HG03175 (cell line): ENCODE data around the gene SLN.
"Not testable (repeated sequence)": the region's sequence is repeated elsewhere in the genome, so short reads cannot be mapped to it uniquely, and the experiment has no call there.

Experiments used
- ATAC-seq: cut with Tn5 transposase; IDR thresholded peaks from one replicate; pipeline ENCODE4 v1.9.1; 2021; ENCODE audit warnings: mild to moderate bottlenecking, moderate library complexity; ENCODE audit not compliant: unreplicated experiment

The SLN gene

DNA sequence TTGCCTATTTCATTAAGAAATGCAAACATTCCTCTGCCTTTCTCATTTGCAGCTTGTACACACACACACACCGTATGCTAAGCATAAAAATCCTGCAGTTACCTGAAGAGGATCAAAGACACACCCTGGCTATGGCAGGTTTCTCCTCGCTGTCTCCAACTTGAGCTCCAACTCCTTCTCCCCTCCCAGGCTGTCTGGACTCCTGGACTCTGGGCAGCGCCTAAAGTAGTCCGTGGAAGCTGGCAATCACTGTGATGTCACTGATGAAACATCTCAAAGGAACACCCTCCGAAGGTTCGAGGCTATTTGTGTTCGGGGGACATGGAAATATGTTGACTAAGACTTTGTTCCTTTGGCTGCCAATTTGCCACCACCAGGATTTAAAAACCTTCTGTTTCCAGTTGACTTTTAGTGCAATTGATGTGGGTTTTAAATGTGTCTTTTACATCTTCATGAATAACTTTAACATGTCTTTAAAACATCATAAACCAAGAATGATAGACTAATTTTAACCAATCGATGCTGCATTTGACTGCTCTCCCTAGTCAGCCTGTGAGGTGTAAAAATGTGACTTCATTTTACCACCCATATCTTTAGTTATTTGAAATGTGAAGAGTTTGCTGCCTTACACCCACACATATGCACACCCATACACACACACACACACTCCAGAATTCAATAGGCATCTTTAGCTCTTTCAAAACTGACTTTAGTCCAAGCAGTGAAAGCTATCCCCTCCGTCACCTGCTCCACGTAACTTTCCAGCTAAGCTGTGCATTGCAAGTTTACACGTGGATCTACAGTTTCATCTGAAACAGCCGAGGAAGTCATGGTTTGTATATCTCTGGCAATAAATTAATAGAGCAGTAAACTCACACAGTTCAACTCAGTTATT is at the start of gene SLN:
SLN (minus strand) TSS at position 196 of the 895 bp plus-strand sequence.
- no peak for ATAC-seq

DNA sequence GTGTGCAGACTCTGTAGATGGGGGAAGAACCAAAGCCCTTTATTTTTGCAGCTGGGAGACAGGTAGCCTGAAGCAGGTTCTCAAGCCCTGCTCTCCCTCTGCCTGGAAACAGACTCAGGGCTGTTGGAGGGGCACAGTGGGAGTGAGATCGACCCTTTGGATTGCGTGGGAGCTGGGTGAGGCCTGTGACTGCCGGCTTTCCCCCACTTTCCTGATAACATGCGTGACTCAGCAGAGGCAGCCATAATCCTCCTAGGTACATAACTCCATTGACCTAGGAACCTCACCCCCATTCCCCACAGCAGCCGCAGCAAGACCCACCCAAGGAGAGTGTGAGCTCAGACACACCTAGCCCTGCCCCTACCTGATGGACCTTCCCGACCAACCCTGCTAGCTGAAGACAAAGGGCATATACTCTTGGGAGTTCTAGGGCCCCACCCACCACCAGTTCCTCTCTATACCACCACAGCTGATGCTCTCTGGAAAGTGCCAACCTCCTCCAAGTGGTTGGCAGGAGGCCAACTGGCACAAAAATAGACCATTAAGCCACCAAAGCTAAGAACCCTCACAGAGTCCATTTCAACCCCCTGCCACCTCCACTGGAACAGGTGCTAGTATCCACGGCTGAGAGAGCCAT is 47.0 kb upstream of the SLN start:
- ATAC-seq: not testable (repeated sequence)

DNA sequence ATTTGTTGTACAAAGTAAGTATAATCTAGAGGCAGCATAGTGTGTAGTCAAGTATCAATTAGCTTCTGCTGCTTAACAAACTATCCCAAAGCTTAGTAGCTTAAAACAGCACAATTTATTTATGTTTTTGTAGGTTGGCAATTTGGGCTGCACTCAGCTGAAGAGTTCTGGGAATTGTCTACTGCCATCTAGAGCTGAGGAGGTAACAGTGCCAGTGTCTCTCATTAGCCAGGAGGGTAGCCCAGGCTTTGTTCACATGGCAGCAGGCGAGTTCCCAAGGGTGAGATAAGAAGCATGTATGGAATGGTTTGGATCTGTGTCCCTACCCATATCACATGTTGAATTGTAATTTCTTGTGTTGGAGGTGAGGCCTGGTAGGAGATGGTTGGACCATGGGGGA is 45.8 kb upstream of the SLN start:
- ATAC-seq: no peak

DNA sequence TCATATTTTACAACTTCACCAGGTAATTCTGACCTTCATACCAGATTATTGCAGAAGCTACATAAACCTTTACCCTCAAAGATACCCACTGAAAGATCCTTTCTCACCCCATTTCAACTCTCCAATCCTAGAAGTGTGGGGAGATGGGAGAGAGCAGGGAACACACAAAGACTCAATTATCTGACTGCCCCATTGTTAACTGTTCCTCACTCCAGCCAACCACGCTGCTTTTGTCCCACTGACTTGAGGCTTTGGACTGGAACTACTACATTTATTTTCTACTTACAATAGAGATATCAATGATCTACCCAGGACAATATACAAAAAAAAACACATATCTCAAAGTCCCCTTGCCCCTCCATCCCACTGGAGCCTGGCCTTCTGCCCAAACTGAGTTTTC is 44.7 kb upstream of the SLN start:
- ATAC-seq: no peak

DNA sequence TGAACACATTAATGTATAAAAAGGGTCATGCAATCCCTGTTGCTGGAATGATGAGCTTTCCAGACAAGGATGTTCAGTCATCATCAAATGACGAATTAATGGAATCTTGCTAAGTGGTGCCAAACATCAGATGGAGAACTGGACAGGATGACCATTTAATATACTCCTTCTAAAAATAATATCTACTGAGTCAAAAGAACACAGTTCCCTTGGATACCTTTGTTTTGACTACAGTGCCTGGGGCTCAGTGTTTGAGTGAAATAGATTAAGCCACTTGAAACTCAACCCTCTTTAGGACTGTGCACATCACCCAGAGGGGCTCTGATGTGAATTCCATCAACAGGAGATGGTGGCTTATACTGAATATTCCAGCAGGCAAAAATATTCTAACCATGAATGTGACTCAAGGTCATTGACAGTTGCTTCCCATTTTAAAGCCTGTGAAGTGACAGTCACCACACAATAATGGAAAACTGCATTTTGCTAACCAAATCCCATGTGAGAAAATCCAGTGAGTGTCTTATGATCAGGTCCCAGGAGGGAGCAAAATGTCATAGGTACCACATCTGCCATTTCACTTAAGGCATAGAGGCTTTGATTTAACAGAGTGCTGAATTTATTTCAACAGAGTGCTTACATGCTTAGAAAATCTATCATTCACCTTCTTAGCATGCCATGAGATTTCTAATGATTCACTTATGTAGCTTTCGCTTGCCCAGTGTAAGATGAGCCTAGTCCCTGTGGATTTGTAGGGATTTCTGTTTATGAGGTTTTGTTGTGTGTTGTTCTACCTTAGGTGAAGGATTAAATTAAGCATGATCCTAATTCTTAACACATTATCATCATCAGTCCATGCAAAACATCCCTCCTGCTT is 41.3 kb upstream of the SLN start:
- no peak for ATAC-seq

DNA sequence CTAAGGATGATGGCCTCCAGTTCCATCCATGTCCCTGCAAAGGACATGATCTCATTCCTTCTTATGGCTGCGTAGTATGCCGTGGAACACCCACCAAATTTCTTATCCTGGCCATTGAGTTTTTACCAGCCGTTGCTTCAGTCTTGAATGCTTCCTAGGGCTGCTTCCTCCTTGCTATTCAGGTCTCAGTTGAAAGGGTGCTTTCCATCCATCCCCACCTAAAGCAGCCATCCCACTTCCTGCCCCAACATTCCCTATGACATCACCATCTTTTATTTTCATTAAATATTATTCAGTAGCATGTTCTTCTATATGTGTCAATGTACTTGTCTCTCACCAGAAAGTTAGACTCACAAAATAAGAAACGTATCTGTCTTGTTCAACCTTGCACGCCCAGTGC is 40.7 kb upstream of the SLN start:
- ATAC-seq: no peak

DNA sequence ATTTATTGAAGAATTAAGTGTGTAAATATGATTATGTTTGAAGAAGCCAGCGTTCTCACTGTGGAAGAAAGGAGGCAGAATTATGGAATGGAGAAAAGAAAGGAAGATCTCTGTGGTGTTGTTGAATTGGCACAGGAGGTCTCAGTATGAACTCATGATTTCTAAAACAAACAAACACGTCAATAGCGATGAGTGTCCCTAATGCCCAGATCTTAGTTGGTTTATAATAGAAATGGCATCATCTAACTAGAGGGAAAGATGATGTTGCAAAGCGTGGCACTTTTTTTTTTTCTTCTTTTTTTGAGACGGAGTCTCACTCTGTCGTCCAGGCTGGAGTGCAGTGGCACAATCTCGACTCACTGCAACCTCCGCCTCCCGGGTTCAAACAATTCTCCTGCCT is 39.2 kb upstream of the SLN start:
- no peak for ATAC-seq

DNA sequence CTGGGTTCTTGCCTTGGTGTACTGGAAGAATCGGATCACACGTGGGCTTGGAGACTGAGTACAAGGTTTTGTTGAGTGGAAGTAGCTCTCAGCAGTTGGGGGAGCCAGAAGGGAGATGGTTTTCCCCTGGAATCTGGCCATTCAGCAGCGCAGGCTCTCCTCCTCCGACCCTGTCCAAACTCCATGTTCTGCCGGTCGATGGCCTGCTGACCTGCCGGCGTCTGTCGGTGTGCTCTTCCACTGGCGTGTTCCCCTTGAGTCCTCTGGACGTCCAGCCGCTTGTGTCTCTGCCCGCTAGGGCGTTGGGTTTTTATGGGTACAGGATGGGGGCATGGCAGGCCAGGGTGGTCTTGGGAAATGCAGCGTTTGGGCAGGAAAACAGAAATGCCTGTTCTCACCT is 38.5 kb upstream of the SLN start:
- no peak for ATAC-seq

DNA sequence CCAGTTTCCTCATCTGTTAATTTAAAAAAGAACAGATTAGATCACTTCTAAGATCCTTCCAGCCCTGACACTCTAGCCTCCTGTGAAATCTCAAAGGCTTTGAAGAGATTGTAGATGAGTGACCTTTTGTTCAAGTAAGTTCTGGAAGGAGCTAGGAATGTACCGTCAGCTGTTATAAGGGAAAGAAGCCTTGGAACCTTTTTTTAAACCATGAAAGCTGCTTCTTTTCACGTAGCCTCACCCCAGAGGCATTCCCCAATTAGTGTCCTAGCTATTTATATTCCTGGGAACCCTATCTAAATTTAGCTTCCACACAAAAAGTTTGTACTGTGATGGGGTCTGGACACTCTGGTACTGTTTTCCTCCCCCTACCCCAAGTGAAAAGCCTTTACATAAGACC is 35.8 kb upstream of the SLN start:
- no peak for ATAC-seq

DNA sequence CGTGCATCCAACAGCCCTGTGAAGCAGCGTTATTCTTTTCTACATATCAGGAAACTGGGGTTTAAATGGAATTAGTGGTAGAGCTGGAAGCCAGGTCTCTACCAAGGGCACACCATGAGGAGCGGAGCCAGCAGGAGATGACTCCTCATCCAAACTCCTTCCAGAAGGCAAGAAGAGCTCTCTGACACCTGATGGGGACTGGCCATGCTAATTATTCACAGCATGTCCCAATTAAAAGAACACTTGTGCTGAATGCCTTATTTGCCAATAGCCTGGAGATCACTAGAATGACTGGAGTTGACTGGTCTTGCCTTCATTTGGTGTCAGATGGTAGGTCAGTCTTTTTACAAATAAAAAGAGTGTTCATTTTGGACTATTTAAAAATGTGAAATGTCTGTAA is 32.9 kb upstream of the SLN start:
- ATAC-seq: no peak

DNA sequence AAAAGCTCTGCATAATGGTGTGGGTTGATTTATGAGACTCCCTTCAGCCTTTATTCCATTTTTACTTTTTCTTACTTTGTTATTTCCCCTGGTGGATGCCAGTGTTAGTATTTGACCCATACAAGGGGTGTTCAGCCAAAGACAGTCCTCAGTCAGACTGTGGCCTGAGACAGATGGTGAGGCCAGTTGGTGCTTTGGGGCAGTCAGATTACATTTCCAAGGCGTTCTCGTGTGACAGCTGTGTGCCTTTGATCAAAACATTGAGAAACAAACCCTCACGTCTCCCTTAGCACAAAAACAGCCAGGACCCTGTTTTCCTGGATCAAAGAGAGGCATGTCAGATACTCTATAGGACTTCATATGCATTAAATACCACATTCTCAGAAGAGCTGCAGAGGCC is 31.3 kb upstream of the SLN start:
- no peak for ATAC-seq

DNA sequence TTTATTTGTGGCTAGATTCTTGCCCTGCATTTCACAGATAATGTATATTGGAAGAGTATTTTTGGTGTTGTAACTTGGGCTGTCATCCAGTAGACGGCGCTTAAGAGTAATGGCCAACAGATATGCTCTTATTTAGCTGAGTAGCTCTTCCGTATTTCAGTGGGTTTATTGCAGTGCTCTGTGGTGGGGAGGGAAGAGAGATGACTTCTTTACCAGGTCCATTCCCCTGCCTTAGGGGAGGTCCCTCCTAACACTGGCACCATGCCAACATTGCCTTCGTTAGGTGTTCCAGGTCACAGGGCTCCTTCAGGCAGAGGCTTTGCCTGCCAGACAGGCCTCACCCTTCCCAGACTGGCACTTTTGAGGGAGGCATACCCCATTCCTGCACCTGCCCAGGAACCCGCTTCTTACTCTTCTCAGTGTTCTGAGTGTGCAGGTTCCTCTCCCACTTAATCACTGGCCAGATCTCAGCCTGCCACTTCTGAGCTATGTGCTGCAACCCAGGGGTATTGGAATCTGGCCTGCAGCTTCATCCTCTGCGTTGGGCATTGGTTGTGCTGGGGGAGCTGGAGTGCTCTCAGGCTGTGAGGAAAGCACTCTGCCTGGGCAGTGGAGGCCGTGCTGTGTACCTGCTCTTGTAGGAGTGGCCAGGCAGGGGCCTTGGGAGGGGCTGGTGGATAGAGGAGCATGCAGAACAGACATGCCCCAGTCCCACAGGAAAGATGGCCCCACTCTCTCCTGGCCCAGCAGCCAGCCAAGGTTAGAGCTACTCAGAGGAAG is 29.4 kb upstream of the SLN start:
- ATAC-seq: peak; percentile 89

DNA sequence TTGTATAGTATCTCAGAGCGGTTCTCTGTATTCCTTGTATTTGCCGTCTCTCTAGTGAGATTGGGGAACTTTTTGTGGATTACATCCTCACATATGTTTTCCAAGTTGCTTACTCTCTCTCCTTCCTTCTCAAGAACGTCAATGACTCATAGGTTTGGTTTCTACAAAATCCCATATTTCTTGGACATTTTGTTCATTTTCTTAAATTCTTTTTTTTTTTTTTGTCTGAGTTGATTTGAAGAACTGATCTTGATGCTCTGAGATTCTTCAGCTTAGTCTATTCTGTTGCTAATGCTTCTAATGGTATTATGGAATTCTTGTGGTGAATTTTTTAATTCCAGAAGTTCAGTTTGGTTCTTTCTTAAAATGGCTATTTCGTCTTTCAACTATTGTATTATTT is 28.4 kb upstream of the SLN start:
- no peak for ATAC-seq

DNA sequence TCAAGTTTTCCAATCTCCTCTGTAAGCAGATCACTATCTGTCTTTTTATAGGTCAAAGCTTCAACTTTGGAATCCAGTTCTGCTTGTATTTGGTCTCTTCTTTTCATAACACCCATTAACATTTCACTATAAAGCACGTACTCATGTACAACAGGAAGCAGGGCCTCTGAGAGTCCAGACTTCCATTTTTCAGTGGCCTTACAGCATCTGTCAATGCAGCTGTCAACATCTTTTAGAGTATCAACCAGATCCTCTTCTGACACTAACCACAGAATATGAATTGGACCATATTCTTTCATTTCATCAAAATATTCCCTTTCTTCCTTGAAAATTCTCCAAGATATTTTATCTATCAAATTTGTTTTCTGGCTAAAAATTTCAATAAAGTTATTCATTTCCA is 24.7 kb upstream of the SLN start:
- no peak for ATAC-seq

DNA sequence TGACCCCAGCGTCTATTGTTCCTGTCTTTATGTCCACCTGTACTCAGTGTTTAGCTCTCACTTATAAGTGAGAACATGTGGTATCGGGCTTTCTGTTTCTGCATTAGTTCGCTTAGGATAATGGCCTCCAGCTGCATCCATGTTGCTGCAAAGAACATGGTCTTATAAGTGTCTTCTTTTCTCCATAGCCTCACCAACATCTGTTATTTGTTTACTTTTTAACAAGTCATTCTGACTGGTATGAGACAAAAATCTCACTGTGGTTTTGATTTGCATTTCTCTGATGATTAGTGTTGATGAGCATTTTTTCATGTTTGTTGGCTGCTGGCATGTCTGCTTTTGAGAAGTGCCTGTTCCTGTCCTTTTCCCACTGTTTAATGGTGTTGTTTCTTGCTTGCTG is 21.7 kb upstream of the SLN start:
- ATAC-seq: peak; percentile 67

DNA sequence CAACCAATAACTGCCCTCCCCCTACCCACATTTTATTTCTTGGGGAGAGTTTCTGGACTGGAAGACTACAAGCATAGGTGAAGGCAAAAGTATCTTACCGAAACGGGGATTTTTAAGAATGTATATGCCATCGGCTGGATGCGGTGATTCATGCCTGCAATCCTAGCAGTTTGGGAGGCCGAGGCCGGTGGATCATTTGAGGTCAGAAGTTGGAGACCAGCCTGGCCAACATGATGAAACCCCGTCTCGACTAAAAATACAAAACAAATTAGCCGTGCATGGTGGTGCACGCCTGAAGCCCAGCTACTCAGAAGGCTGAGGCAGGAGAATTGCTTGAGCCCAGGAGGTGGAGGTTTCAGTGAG is 20.8 kb upstream of the SLN start:
- no peak for ATAC-seq

DNA sequence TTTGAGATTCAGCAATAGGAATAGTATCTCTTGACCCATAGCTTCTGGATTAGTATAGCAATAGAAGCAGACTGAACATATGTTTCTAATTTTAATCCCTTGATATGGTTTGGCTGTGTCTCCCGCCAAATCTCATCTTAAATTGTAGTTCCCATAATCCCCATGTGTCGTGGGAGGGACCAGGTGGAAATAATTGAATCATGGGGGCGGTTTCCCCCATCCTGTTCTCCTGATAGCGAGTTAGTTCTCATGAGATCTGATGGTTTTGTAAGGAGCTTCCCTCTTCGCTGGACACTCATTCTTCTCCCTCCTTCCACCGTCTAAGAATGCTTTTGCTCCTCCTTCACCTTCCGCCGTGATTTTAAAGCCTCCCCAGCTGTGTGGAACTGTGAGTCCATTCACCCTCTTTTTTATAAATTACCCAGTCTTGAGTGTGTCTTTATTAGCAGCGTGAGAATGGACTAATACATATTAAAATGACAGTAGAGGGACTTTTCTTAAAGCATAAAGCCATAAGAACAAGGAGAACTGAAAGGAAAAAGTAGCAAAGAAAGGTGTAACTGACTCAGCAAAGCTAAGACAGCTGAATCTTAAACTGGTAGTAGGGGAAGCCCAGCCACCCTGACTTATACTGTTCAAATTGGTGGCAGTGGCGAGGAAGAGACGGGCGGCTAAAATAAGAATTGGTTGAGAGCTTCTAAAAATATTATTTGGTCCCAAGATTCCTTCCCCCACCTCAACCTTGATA is 20.3 kb upstream of the SLN start:
- no peak for ATAC-seq

DNA sequence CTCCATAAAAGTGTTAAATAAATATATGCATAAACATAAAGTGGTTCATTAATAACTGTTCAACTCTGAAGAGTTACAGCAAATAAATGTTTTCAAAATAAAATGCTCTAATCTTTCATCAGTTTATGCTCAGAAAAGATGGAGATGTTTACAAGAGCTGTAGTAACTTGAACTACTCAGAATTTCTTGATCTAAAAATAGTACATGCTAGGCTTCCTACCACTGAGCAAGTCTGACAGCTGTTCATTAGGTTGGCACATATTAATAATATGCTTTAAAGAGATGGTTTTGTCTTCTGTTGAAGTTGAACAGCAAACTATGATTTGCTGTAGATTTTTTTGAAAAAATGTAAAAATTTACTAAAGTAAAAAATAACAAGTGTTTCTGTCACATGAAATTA is 10.8 kb upstream of the SLN start:
- no peak for ATAC-seq

DNA sequence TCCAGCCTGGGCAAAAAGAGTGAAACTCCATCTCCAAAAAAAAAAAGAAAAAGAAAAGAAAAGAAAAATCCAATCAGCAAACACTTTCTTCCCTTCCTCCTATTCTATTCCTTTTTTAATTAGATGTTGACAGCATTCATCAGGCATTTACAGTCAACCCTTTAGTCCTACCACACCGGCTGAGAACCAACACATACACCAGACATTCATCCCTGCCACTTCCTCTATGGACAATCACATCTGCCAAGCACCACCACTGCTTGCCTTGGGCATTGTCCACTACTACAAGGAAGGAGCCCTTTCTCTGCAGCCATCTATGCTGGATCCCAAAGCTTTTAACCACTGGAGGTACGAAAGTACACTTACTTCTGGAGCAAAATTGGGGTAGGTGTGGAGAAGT is 9.4 kb upstream of the SLN start:
- ATAC-seq: no peak

DNA sequence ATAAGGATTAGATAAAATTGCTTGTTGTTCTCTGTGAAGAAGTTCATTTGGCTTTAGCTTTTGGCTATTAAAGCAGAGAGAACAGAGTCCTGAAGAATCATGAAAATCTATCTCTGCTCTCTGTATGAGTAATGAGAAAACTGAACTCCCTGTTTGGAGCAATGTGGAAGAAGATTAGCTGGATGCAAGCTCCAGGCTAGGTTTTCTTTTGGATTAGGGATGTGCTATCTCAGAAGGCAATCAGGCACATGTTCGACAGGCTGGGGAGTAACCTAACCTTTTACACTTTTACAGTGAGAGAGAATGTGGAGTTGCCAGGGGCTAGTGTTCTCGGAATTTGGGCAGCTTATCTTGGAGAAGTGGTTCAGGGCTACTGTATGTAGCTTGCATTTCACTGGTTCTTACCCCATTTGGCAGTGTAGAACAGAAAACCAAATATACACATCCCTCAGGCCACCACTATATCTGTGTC is 8.5 kb upstream of the SLN start:
- ATAC-seq: no peak
